ENCODE measurements around the gene ATP7B. TPM values are rescaled to one million over a fixed set of nuclear protein-coding genes. Genes with fewer than 3 reads are reported as not detected.

The ATP7B gene
- total RNA-seq, 4 donors from 2014 or later: 17.6 to 32.9 (median 22.6) TPM

GRCh38 chr13:51945149-51945548, 66.1 kb downstream of the ATP7B start:
- Histone ChIP-seq H3K36me3 (no peaks in the 10 kb centered on the region), H3K4me3 (no peak overlapping the region), H3K4me1 (peaks cover 0 to 24% (median 13%) of the 10 kb centered on the region in 4 donors), H3K9me3 (no peaks in the 10 kb centered on the region), H3K27me3 (no peaks in the 10 kb centered on the region), H3K27ac (no peak overlapping the region)
- in situ Hi-C loops (cut with MboI; ENCODE audit: low pct_ligation_motif_present in 1 of 4, low pct_unique_long_range_greater_than_20kb in 1 of 4, low sequenced_read_pairs in 3 of 4): no loop called here
- WGBS, 2 donors (ENCODE audit: low coverage in 1 of 2): 79 to 85% methylated on average over 10 to 12 of the region's 12 CpGs
- intact Hi-C loops (cut with DNase I; ENCODE audit: low total_unique reads): no loop called here
- DNase-seq: no peak
- TF ChIP-seq POLR2AphosphoS5 (IDR thresholded peaks at IDR 0.05): no peak
- no peak for TF ChIP-seq CTCF (IDR thresholded peaks at IDR 0.05)
- no peak for TF ChIP-seq POLR2A (IDR thresholded peaks at IDR 0.05)
- no peak for TF ChIP-seq EP300 (IDR thresholded peaks at IDR 0.05; ENCODE audit: low read depth)

GRCh38 chr13:51944428-51944827, 66.8 kb downstream of the ATP7B start:
- Histone ChIP-seq H3K27me3 (no peaks in the 10 kb centered on the region), H3K27ac (no peak overlapping the region), H3K4me1 (peaks cover 0 to 24% (median 13%) of the 10 kb centered on the region in 4 donors), H3K36me3 (no peaks in the 10 kb centered on the region), H3K9me3 (no peaks in the 10 kb centered on the region), H3K4me3 (no peak overlapping the region)
- 90% methylated on average over 4 of the region's 4 CpGs; no CpG with 5 or more reads in 1 of the 2 donors for WGBS, 2 donors (ENCODE audit: low coverage in 1 of 2)
- DNase-seq: no peak
- in situ Hi-C loops (cut with MboI; ENCODE audit: low pct_ligation_motif_present in 1 of 4, low pct_unique_long_range_greater_than_20kb in 1 of 4, low sequenced_read_pairs in 3 of 4): no loop called here
- intact Hi-C loops (cut with DNase I; ENCODE audit: low total_unique reads): no loop called here
- TF ChIP-seq POLR2AphosphoS5 (IDR thresholded peaks at IDR 0.05) (no peak), CTCF (IDR thresholded peaks at IDR 0.05) (no peak), EP300 (IDR thresholded peaks at IDR 0.05; ENCODE audit: low read depth) (no peak), POLR2A (IDR thresholded peaks at IDR 0.05) (no peak)

GRCh38 chr13:51943721-51944120, 67.5 kb downstream of the ATP7B start:
- no peaks in the 10 kb centered on the region for H3K9me3 ChIP-seq
- in situ Hi-C loops (cut with MboI; ENCODE audit: low pct_ligation_motif_present in 1 of 4, low pct_unique_long_range_greater_than_20kb in 1 of 4, low sequenced_read_pairs in 3 of 4): no loop called here
- intact Hi-C loops (cut with DNase I; ENCODE audit: low total_unique reads): no loop called here
- H3K27ac ChIP-seq: peak overlapping the region in 3 of 4 donors; percentile 70 to 81 (median 78)
- TF ChIP-seq CTCF (IDR thresholded peaks at IDR 0.05): no peak
- no peak for TF ChIP-seq POLR2AphosphoS5 (IDR thresholded peaks at IDR 0.05)
- TF ChIP-seq POLR2A (IDR thresholded peaks at IDR 0.05): no peak
- TF ChIP-seq EP300 (IDR thresholded peaks at IDR 0.05; ENCODE audit: low read depth): no peak
- peak; percentile 28 for DNase-seq
- H3K36me3 ChIP-seq: no peaks in the 10 kb centered on the region
- H3K4me1 ChIP-seq: peaks cover 0 to 24% (median 13%) of the 10 kb centered on the region in 4 donors
- WGBS, 2 donors (ENCODE audit: low coverage in 1 of 2): 71 to 80% methylated on average over 2 to 8 of the region's 8 CpGs
- H3K27me3 ChIP-seq: no peaks in the 10 kb centered on the region
- no peak overlapping the region for H3K4me3 ChIP-seq

GRCh38 chr13:51942189-51942588, 69.1 kb downstream of the ATP7B start:
- no peaks in the 10 kb centered on the region for H3K36me3 ChIP-seq

More at GRCh38 chr13:51942189-51942588, 69.1 kb downstream of the ATP7B start:
- Histone ChIP-seq H3K27me3 (no peaks in the 10 kb centered on the region), H3K4me1 (peaks cover 0 to 24% (median 13%) of the 10 kb centered on the region in 4 donors), H3K4me3 (peak overlapping the region in 1 of 4 donors; percentile 16), H3K9me3 (no peaks in the 10 kb centered on the region), H3K27ac (peak overlapping the region; percentile 68 to 81 (median 74))
- intact Hi-C loops (cut with DNase I; ENCODE audit: low total_unique reads) (no loop called here), in situ Hi-C loops (cut with MboI; ENCODE audit: low pct_ligation_motif_present in 1 of 4, low pct_unique_long_range_greater_than_20kb in 1 of 4, low sequenced_read_pairs in 3 of 4) (no loop called here)
- DNase-seq: peak; percentile 91
- TF ChIP-seq POLR2AphosphoS5 (IDR thresholded peaks at IDR 0.05) (peak in 2 of 3 donors; percentile 67 to 78), EP300 (IDR thresholded peaks at IDR 0.05; ENCODE audit: low read depth) (no peak), POLR2A (IDR thresholded peaks at IDR 0.05) (peak; percentile 63), CTCF (IDR thresholded peaks at IDR 0.05) (peak in 1 of 5 experiments; percentile 28)
- WGBS, 2 donors (ENCODE audit: low coverage in 1 of 2): 33% methylated on average over 9 of the region's 9 CpGs; no CpG with 5 or more reads in 1 of the 2 donors

Data from transverse colon (tissue), 4 donors.